ENCODE measurements around the gene NRP2. TPM values are rescaled to one million over a fixed set of nuclear protein-coding genes. Genes with fewer than 3 reads are reported as not detected.

Gene NRP2
- total RNA-seq, 1 experiment from 2014 or later: 92.4 TPM

DNA sequence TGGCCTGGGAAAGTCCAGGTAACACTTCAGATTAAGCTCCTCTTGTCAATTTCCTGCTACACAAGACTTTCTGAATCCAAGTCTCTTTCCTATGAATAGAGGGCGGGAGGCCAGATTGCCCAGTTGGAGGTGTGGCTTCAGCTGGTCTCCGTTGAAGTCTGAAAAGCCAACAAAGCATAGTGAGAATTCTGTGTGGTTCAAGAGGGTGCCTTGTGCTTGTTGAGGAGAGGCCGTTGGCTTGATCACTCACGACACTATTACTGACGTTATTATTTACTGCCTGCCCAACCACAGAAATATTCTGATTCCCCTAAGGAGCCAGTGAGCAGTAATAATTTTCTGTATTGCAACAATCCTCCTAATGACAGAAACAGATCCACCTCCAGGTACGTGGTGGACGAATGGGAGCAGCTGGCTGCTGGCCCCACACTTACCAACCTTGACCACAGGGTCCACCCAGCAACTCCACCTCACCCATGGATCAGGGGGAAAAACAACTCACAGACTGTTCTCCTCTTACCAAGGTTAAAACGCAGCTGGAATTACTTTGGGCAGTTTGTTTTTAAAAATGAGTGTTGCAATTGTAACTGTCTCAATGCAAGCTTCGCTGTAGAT is 21.9 kb downstream of the NRP2 start:
- Histone ChIP-seq H3K4me3 (ENCODE audit: insufficient read depth, low read depth, low read length) (no peak overlapping the region), H3K36me3 (replicated peaks; ENCODE audit: control insufficient read depth, insufficient read depth, low read length) (no peaks in the 10 kb centered on the region), H3K27me3 (ENCODE audit: control insufficient read depth, insufficient read depth, low read length) (no peaks in the 10 kb centered on the region)
- DNase-seq: no peak

DNA sequence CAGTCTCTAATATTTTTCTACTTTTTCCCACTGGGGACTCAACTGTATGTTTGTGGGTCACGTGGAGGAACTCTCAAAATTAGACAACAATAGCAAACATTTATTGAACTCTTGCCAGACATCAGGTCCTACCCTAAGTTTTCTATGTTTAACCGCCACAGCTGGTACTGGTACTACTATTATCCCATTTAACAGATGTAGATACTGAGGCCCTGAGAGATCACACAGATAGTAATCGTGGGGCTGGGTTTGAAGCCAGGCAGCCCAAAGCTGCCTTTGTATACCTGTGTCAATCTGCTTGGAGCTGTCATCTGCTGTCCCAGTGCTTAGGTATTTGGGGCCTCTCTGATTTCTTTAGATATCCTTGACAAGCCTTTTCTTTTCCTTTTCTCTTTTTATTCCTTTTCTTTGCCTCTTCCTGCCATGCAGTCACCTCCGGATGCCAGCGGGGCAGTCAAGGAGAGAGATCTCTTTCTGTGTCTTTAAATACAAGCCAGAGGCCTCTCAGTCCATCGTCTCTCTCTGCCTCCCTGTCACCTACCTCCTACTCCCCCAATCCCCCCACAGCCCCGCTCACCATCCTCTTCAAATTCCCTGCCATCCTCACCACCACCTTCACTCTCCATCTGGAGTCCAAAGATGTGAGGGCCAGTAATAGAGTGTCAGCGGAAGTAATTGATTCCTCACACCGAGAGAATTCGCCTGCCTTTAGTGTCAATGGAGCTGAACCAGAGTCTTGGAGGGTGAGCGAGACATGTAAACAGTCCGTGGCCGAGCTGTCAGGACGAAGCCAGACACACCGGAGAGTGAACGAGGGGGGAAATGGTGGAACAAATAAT is 23.4 kb downstream of the NRP2 start:
- DNase-seq: no peak
- Histone ChIP-seq H3K27me3 (ENCODE audit: control insufficient read depth, insufficient read depth, low read length) (no peaks in the 10 kb centered on the region), H3K4me3 (ENCODE audit: insufficient read depth, low read depth, low read length) (no peak overlapping the region), H3K36me3 (replicated peaks; ENCODE audit: control insufficient read depth, insufficient read depth, low read length) (no peaks in the 10 kb centered on the region)

DNA sequence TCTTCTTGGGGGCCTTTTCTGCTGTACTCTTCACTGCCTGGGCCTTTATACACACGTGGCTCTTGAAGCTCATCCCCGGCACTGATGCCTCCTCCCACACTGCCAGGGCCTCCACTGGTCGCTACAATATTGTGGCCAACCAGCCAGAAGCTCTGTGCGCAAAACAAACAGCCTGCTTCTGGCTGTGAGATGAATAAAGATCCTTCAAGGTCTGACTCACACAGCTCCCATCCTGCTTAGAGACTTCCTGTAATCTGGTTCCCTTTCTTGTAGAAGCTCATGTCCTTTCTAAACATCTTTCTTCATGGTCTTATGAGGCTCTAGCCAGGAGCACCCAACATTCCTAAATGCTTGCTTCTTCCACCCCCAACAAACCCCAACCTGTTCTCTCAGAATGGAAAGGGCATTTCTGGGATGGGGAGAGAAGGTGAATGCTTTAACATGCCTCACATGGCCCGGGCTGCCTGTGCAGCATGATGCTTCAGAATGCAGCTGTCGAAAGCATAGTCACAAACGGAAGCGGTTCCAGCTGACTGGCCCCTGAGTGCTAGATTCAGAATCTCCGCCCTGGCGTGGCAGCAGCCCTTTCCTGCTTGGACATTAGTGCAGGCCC is 24.6 kb downstream of the NRP2 start:
- no peak for DNase-seq
- no peaks in the 10 kb centered on the region for H3K36me3 ChIP-seq (replicated peaks; ENCODE audit: control insufficient read depth, insufficient read depth, low read length)
- H3K27me3 ChIP-seq (ENCODE audit: control insufficient read depth, insufficient read depth, low read length): no peaks in the 10 kb centered on the region
- H3K4me3 ChIP-seq (ENCODE audit: insufficient read depth, low read depth, low read length): no peak overlapping the region

DNA sequence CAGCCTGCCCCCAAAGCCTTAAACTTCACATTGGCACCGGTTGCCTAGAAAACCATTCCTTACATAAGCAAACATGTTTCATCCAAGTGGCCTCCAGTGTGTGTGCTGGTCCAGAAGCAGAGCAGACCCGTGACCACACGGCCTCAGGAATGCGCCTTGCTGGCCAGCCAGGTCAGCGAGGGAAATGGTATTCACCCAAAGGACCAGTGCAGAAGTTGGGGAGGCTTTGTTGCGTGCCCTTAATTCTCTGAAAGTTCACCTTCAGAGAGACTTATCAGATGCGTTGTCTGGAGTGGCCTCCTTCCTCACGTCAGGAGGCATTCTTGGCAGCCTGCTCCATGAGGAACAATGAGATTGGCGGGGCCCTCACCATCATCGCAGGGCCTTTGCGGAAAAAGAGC is 25.9 kb downstream of the NRP2 start:
- no peaks in the 10 kb centered on the region for H3K36me3 ChIP-seq (replicated peaks; ENCODE audit: control insufficient read depth, insufficient read depth, low read length)
- DNase-seq: no peak
- H3K27me3 ChIP-seq (ENCODE audit: control insufficient read depth, insufficient read depth, low read length): no peaks in the 10 kb centered on the region

DNA sequence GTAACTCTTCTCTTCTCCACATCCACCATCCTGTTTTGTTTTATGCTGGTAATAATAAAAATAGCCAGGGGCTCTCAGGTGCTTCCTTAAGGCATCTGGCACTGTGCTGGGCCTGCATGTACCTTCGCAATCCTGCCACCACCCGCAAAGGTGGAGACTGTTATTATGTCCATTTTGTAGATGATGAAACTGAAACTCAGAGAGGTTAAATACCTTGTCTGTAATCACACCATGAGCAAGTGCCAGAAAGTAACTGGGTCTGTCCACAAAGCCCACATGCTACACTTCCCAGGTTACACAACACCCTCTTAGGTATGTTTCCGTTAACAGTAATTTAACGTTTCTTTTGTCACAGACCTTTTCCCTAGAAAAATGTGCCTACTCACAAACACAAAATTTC is 27.0 kb downstream of the NRP2 start:
- Histone ChIP-seq H3K36me3 (replicated peaks; ENCODE audit: control insufficient read depth, insufficient read depth, low read length) (no peaks in the 10 kb centered on the region), H3K27me3 (ENCODE audit: control insufficient read depth, insufficient read depth, low read length) (no peaks in the 10 kb centered on the region), H3K4me3 (ENCODE audit: insufficient read depth, low read depth, low read length) (no peak overlapping the region)
- DNase-seq: no peak

More for the DNA sequence above, 25.9 kb downstream of the NRP2 start:
- H3K4me3 ChIP-seq (ENCODE audit: insufficient read depth, low read depth, low read length): no peak overlapping the region

DNA sequence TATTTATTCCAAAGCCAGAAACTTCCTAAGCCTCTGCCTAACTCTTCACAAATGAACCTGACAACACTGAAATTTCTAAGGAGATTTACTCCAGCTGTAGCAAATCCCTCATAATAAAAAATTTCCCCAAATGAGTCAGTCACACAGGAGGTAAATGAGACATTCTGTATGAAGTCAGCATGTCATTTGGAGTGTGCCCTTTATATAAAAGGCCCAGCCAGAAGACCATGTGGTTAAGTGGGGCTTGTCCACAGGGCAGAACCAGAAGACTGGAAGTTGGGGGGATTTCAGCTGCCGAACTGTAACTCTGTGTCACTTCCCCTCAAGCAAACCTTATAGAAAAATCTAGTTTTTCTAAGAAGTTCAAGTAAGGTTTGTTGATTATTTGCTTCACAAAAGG is 30.2 kb downstream of the NRP2 start:
- DNase-seq: no peak

DNA sequence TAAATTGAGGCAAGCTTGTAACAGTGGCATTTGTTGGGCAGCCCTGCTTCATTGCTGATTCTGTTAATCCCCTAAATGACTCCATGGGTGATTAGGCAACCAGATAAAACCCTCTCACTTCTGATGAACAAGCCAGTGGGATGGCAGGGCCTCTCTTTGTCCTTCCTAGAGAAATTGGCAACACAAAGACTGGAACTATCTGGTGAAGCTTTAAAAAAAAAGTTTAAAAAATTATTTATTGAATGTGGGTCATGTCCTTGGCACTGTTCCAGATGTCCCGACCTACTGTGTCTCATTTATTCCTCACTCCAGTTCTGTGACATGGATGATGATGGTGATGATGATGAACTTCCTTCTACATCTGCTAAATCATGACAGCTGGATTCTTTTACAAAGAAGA is 30.8 kb downstream of the NRP2 start:
- no peaks in the 10 kb centered on the region for H3K27me3 ChIP-seq (ENCODE audit: control insufficient read depth, insufficient read depth, low read length)
- H3K36me3 ChIP-seq (replicated peaks; ENCODE audit: control insufficient read depth, insufficient read depth, low read length): no peaks in the 10 kb centered on the region
- H3K4me3 ChIP-seq (ENCODE audit: insufficient read depth, low read depth, low read length): no peak overlapping the region
- DNase-seq: peak; percentile 24

More for the DNA sequence above, 30.2 kb downstream of the NRP2 start:
- Histone ChIP-seq H3K27me3 (ENCODE audit: control insufficient read depth, insufficient read depth, low read length) (no peaks in the 10 kb centered on the region), H3K36me3 (replicated peaks; ENCODE audit: control insufficient read depth, insufficient read depth, low read length) (no peaks in the 10 kb centered on the region), H3K4me3 (ENCODE audit: insufficient read depth, low read depth, low read length) (no peak overlapping the region)

DNA sequence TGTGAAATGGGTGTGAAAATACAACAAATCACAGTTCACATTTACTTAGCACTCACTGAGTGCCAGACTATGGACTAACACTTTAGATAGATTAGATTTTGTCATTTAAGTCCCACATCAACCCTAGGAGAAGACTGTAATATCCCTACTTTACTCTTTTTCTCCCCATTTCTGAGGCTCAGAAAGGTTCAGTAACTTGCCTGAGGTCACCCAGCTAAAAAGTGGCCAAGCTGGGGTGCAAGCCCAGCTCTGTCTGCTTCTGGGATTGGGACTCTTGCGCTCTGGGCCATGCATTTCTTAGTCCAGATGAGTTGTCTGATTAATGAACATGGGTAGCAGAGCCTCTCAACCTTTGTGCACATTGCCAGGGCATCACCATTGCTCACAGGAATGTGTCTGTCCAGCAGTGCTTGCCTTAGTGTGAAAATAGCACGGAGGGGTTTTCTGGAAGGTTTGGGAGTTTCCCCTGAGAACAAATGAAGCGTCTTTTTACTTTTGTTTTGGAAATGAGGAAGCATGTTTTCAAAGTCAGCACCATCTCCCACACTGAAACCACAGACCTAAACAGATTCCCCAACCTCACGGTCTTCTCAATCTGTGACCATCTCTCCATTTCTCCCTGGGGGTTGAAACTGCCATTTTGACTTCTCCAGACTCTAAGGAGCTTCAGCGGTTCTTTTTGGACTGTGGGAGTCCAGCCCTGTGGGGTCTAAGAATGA is 31.9 kb downstream of the NRP2 start:
- Histone ChIP-seq H3K36me3 (replicated peaks; ENCODE audit: control insufficient read depth, insufficient read depth, low read length) (no peaks in the 10 kb centered on the region), H3K4me3 (ENCODE audit: insufficient read depth, low read depth, low read length) (no peak overlapping the region), H3K27me3 (ENCODE audit: control insufficient read depth, insufficient read depth, low read length) (no peaks in the 10 kb centered on the region)
- no peak for DNase-seq

DNA sequence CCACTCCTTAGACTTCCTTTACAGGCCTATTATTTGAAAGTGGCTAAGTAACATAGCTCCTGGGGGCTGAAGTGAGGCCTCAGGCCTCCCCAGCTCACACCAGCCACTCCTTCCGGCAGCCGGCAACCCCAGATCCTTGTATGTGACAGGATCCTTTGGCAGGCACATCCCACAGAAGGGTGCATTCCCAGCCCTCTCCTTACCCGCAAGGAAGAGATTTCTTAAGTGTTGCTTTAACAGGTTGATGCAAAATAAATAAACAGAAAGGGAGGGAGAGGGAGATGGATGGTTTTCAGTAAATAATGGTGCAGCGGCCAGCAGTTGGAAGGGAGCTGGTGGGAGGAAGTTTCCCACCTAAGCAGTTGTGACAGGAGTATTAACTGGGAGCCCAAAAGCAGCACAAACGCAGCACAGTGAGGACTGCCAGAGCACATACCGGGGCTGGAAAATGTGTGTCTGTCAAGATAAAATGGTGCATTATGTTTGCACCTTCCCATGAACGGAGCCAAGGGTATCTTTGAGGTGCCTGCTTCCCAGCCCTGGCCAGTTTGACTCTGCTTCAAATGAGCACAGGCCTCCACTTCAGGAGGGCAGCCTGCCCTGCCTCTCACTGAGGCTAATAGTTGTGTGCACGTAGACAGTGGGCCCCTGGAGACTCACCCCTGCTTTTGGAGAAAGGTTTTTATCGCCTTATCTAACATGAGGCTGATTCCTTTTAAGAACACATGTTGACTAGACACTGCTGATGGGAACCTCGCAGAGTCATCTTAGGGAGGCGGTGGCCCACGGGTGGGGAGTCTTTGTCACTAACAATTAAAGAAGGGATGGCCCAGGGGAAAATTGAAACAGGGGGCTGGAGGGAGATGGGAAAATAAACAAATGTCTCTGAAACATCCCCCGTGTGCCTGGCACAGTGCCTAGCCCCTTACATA is 32.8 kb downstream of the NRP2 start:
- Histone ChIP-seq H3K4me3 (ENCODE audit: insufficient read depth, low read depth, low read length) (no peak overlapping the region), H3K27me3 (ENCODE audit: control insufficient read depth, insufficient read depth, low read length) (no peaks in the 10 kb centered on the region), H3K36me3 (replicated peaks; ENCODE audit: control insufficient read depth, insufficient read depth, low read length) (no peaks in the 10 kb centered on the region)
- DNase-seq: no peak

DNA sequence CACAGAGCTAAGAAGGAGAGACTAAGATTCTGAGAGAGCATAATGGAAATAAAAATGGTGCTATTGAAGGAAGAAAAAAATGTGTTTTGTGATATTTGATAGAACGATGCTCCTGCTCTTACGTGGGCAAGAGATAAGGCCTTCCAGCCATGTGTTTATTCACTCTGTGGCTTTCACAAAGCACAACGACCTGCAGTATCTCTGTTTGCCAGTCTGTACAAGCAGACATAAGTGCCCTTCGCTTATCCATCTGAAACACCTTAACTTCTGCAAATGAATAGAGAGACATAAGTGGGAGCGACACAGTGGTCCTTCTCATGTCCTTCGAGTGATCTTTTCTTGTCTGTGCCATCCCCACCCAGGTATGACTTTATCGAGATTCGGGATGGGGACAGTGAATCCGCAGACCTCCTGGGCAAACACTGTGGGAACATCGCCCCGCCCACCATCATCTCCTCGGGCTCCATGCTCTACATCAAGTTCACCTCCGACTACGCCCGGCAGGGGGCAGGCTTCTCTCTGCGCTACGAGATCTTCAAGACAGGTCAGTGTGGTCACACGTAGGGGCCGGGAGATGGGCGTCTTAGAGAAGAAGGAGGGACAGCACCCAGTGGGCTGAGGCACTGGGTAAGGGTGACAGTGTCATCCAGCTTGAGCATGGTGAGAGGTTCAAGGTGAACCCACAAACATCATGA is 33.7 kb downstream of the NRP2 start:
- peak; percentile 55 for DNase-seq
- no peaks in the 10 kb centered on the region for H3K36me3 ChIP-seq (replicated peaks; ENCODE audit: control insufficient read depth, insufficient read depth, low read length)
- no peak overlapping the region for H3K4me3 ChIP-seq (ENCODE audit: insufficient read depth, low read depth, low read length)
- no peaks in the 10 kb centered on the region for H3K27me3 ChIP-seq (ENCODE audit: control insufficient read depth, insufficient read depth, low read length)

DNA sequence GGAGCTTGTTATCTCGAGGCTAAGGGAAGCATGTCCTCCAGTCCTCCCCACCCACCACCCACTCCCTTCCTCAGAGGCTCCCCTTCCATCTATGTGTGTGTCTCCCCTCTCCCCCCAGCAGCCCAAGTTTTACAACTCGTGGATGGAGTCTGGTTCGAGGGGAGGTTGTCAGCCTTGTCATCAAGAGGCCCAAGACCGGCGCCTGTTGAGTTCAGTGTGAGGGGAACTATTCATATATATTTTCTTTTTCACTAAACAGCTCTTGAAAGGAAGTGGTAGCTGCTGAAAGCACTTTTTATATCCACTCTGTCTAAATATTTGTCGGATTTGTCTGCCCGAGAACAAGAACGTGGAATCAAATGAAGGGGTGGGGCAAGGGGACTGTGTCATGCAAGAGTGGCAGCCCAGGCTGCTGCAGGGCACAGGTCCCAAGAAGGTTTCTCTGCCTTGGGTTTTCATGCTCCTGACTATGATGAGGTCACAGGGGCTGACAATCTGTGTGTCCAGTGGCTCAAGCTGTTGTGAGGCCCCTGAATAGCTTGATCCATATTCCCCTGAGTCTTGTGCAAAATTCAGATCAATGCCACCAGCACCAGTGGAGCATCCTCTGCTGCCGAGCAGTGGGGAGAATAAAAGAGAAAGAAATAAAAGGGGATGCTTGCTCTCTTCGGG is 35.0 kb downstream of the NRP2 start:
- no peak for DNase-seq
- Histone ChIP-seq H3K36me3 (replicated peaks; ENCODE audit: control insufficient read depth, insufficient read depth, low read length) (no peaks in the 10 kb centered on the region), H3K27me3 (ENCODE audit: control insufficient read depth, insufficient read depth, low read length) (no peaks in the 10 kb centered on the region), H3K4me3 (ENCODE audit: insufficient read depth, low read depth, low read length) (no peak overlapping the region)

DNA sequence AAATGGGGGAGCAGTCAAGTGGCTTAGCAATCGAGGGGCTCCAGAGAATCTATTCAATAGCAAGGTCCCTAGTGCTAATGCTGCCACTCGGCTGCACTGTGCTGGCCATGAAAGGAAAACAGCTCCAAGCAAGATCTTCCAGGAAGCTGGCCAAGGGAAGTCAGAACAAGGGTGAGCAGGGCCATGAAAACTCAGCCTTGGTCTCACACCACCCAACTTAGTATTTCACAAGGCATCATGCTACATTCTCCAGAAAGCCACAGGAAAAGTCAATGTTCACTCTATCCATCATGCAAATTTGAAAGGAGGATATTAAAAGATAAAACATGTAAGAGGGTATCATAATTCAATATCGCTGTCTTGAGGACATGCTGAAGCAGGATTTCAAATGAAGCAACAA is 35.7 kb downstream of the NRP2 start:
- no peaks in the 10 kb centered on the region for H3K36me3 ChIP-seq (replicated peaks; ENCODE audit: control insufficient read depth, insufficient read depth, low read length)

DNA sequence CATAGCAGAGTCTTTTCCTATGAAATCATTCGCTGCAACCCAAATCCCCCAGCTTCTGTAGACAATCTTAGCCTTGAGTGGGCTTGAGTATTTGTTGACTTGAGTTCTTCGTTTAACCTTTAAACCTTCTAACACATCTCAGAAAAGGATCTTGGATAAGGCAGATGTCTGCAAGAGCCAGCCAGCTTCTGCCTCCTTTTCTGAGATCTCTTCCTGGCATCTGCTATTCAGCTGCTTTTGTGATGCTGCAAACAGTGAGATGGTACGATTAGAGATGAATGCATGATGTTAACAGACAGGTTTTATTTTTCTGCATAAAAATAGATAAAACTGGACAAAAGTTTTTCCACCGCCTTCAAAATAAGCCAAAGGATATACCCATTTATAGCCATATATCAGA is 37.5 kb downstream of the NRP2 start:
- Histone ChIP-seq H3K4me3 (ENCODE audit: insufficient read depth, low read depth, low read length) (no peak overlapping the region), H3K27me3 (ENCODE audit: control insufficient read depth, insufficient read depth, low read length) (no peaks in the 10 kb centered on the region), H3K36me3 (replicated peaks; ENCODE audit: control insufficient read depth, insufficient read depth, low read length) (no peaks in the 10 kb centered on the region)
- no peak for DNase-seq

More for the DNA sequence above, 35.7 kb downstream of the NRP2 start:
- no peak for DNase-seq
- H3K4me3 ChIP-seq (ENCODE audit: insufficient read depth, low read depth, low read length): no peak overlapping the region
- no peaks in the 10 kb centered on the region for H3K27me3 ChIP-seq (ENCODE audit: control insufficient read depth, insufficient read depth, low read length)
